Activated CD8-positive, alpha-beta memory T cell treated with anti-CD3 and anti-CD28 coated beads, Interleukin-2, amount 50 U/mL, for 4 hours (primary cell): ENCODE data around the gene CHN1.

Source experiments
- DNase-seq: peaks from one replicate; pipeline ENCODE4 v3.0.0-alpha.2; 2020

CHN1 gene

DNA sequence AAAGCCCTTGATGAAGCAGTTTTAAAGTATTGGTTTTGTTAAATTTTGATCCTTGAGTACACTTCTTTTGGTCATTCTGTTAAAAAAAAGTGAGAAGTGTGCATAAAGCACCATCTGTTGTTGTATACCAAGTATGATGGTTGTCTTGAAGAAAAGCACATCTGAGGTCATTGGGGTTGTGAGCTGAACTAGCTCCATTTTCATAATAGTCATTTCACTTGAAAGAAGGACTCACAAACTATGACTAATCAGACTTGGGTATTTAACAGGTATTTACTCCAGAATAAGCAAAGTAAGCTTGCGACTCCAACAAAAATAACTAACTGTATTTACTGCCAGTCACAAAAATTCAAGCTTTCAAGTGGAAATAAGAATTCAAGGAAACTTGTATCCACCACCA lies 35.1 kb downstream of the CHN1 start:
- no peak for DNase-seq

- DNase-seq = no peak
Measured at GRCh38 chr2:174969091-174969734, 36.0 kb downstream of the CHN1 start.

DNA sequence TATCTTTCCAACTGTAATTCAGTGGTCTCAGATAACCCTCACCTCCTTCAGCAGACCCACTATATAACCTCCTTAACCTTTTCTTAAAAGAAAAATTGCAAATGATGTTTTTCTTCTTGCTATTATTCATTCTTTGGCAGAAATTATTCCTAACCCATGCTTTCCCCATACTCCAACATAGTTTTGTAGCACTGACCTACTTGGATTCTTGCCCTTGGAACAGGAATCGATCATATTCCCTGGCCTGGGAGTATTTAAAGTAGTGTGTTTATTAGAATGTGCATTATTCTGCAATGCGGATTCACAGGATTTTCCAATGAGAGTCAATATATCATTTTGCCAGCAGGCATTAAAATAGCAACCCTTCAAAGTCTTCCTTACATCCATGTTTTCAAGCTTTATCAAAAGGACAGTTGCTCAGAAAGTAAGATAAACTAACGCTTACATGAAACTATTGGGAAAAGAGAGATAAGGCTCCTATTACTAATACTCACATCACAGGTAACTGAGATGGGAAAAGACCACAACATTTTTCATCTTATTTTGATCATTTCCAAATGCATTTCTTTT lies 37.4 kb downstream of the CHN1 start:
- no peak for DNase-seq

- no peak for DNase-seq
Measured at GRCh38 chr2:174967086-174967485, 38.1 kb downstream of the CHN1 start.

DNA sequence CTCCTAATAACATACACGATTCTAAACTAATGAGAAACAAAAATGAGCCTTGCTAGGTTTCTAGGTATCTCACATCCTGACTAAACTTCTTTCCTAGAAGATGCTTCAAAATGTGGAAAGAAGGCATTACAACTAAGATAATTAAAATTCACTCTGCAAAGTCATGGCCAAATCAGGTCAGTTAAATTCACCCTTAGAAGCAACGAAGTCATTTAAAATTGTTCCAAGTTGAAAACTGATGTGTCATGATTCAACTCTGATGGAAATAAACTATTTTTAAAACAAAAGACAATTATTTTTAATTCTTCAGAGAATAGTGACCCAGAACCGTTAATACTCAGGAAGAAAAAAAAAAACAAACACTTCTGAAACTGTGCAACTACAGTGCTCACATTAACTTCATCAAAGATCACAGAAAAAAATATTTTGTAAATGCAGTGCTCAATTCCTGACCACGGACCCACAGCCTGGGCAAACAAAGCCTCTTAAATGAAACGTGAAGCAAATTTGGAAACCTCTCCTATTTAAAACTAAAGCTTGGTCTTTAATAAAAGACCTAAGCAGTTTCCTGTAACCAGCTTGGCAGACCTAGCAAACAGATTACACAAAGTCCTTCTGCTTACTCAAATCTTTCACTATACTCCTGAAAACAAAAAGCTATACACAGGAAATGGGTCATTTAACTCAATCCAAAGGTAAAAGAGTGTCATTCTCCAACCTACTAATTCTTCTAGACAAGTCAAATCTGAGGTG lies 39.0 kb downstream of the CHN1 start:
- no peak for DNase-seq

GRCh38 chr2:174965551-174965950 lies 39.6 kb downstream of the CHN1 start:
- no peak for DNase-seq

GRCh38 chr2:174964404-174964803 lies 40.8 kb downstream of the CHN1 start:
- no peak for DNase-seq

- no peak for DNase-seq
Measured at GRCh38 chr2:174963437-174964400, 41.5 kb downstream of the CHN1 start.

GRCh38 chr2:174959787-174960186 lies 45.4 kb downstream of the CHN1 start:
- DNase-seq = no peak

GRCh38 chr2:174957050-174957449 lies 48.1 kb downstream of the CHN1 start:
- DNase-seq = no peak

DNA sequence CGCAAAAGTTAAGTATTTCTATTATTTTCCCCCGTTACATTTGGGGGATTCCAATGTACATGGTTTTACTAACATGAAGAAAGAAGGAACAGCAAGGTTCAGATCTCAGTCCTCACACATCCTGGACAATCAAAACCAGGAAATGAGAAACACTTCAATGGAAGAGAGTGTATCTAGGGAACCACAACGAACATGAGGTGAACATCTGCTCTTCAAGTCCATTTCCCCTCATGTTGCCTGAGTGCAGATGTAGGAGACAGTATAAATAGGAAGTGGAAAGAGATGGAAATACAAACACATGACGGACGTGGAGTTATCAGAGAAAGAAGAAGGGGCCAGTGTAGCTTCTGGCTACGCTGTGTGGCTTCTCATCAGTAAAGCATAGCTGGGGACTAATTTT lies 52.6 kb downstream of the CHN1 start:
- DNase-seq = no peak

DNA sequence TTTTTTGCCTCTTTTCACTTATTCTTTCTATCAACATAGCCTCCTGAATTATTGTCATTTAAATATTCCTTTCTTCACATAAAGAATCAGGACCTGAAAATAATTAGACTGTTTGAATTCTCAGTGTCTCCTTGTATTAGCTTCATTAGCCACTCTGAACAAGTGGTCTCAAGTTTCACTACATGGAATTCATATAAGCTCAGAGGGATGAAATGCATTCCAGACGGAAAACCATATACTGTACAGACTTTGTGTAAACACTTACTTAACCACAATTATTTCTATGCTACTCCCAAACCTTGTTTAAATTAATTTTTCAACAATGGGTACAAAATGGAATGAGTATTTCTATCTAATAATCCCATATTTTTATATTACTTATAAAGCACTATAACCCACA lies 53.4 kb downstream of the CHN1 start:
- no peak for DNase-seq

DNA sequence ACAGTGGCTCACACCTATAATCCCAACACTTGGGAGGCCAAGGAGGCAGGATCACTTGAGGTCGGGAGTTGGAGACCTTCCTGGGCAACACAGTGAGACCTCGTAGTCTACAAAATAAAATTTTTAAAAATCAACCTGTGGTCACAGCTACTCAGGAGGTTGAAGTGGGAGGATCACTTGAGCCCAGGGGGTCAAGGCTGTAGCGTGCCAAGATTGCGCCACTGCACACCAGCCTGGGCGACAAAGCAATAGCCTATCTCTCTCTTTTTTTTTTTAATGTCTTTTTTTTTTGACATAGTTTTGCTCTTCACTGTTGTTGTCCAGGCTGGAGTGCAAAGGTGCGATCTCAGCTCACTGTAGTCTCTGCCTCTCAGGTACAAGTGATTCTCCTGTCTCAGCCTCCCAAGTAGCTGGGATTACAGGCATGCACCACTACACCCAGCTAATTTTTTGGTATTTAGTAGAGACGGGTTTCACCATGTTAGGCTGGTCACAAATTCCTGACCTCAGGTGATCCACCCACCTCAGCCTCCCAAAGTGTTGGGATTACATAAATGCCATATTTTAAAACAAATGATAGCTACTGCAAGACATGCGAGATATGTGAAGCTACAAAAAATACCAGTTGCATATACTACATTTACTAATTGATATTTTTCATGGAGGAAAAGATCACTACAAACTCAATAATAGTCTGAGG lies 55.0 kb downstream of the CHN1 start:
- DNase-seq = no peak

GRCh38 chr2:174945601-174946260 lies 59.5 kb downstream of the CHN1 start:
- no peak for DNase-seq

DNA sequence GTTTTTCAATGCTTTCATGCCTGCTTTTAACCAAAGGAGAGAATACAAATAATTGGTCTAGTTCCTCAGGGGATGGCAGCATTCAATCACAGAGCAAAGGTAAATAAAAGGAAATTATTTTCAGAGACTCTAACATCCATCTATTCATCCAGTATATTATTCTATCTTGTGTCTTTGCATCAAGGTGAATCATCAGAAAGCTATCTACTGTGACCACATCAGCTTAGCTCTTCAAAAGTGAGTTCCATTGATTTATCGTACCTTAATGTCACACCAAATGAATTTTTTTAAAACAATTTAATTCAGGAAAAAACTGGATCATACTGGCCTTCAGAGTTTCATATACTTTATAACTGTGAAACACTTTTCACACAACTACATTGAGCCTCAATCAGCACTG lies 66.1 kb downstream of the CHN1 start:
- DNase-seq = no peak

GRCh38 chr2:174931724-174932123 lies 73.5 kb downstream of the CHN1 start:
- no peak for DNase-seq

- no peak for DNase-seq
Measured at GRCh38 chr2:174929786-174930185, 75.4 kb downstream of the CHN1 start.

DNA sequence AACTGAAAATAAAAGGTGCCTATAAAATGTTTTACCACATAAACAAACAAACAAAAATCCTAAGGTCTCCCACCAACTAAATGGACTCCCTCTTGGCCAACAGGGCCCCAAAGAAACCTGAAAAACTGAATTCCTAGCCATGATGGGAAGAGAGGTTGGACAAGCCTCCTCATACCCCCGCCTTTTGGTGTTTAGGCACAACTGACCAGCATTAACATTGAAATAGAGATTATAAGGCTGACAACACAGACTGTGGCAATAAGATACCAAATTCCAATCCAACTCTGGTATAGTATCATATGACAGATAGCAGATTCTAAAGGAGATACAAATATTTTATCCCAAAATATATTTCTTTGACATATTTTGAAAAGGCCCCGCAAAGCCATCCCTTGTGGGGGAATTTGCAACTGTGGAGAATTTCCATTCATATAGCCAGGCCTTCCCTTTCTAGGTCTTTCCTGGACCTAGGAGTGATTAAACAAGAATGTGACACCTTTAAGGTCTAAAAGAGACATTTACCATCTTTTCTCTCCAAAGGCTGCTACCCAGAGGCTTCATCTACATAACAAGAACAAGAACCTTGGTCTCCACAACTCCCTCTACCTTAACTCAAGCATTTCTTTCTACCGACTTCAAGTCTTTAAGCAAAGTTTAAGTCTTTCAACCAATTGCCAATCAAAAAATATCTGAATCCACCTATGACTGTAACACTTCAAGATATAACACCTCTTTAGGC lies 80.0 kb downstream of the CHN1 start:
- no peak for DNase-seq

GRCh38 chr2:174924061-174924693 lies 81.0 kb downstream of the CHN1 start:
- no peak for DNase-seq

GRCh38 chr2:174919947-174920595 lies 85.1 kb downstream of the CHN1 start:
- no peak for DNase-seq
